GM12864 (cell line): ENCODE results near the gene EFHC1.

ENCODE experiments used
- DNase-seq: peaks from one replicate; pipeline ENCODE4 v3.0.0-alpha.2; 2011; ENCODE audit warnings: low read depth
- H3K4me3 ChIP-seq: 2 replicates; pipeline ENCODE4 v1.5.1; 2011; ENCODE audit warnings: mild to moderate bottlenecking, low read depth, low read length, control low read depth
- TF ChIP-seq, protein P1 (sequence below): IDR thresholded peaks from 2 replicates; pipeline ENCODE4 v1.5.1; 2011; ENCODE audit warnings: low read depth, mild to moderate bottlenecking, moderate library complexity, low read length, control low read depth, inconsistent platforms; ENCODE audit errors: missing control alignments

The EFHC1 gene

DNA sequence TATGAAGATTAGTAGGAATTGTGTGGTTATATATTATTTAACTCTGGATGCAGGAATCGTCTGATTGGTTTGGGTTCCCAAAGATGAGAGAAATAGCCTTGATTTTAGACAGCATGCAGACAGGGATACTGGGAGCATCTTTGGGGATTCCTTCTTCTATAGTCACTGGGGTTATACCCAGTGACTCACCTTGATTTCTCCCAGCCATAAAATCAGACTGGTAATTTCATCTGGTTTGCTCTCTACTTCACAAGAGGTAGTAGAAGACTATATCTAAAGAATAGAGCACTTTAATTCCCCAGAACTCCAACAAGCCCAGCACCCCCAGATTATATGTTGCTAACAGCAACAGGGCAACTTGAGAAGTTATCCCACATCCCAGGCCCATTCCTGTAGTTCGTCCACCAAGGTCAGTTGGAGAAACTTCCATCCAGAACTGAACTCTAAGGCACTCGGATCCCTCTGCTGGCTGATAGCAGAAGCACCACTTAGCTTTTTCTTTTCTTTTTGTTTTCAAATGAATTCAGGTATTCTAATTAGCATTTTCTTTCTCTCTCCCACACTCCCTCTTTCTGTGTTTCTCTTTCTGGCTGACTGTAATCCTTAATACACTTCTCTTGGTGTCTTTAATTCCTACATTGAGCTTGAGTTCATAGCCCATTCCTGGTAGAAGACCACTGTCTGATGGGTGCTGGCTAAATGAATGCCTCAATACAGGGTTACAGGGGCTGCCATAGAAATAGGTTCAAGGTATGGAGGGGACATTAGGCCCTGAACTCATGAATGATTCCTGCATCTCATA, 20.4 kb upstream of the EFHC1 start:
- no peak overlapping the region for H3K4me3 ChIP-seq
- DNase-seq = no peak
- TF ChIP-seq, protein P1, sequence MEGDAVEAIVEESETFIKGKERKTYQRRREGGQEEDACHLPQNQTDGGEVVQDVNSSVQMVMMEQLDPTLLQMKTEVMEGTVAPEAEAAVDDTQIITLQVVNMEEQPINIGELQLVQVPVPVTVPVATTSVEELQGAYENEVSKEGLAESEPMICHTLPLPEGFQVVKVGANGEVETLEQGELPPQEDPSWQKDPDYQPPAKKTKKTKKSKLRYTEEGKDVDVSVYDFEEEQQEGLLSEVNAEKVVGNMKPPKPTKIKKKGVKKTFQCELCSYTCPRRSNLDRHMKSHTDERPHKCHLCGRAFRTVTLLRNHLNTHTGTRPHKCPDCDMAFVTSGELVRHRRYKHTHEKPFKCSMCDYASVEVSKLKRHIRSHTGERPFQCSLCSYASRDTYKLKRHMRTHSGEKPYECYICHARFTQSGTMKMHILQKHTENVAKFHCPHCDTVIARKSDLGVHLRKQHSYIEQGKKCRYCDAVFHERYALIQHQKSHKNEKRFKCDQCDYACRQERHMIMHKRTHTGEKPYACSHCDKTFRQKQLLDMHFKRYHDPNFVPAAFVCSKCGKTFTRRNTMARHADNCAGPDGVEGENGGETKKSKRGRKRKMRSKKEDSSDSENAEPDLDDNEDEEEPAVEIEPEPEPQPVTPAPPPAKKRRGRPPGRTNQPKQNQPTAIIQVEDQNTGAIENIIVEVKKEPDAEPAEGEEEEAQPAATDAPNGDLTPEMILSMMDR = peak; percentile 89

DNA sequence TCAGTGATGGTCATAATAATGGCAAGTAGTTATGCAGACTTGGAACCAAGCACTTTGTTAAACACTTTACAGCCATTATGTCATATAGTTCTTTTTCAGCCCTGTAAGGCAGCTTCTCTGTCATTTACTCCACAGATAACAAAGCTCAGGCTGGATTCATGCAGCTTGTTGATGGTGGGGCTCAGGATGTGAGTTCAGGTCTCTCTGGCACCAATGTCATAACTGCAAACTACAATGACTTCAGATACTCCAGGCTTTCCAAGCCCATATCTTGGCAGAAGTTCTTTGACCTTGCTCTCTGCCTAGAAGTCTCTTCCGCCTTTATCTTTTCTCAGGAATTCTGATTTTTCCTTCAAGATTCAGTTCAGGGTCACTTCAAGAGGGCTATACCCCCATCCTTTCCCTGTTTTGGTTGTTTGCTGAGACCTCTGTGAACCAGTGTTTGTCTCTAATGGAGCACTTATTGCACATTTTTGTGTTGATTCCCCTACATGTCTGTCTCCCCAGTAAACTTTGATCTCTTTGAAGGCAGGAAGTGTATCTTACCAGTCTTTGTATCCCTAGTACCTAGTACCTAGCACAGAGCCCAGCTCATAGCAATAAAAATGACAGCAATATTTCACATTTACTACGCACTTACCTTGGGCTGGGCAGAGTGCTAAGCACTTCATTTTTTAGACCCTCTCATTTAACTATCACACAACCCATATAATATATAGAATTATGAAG, 19.7 kb upstream of the EFHC1 start:
- TF ChIP-seq, protein P1 = no peak
- H3K4me3 ChIP-seq = no peak overlapping the region
- DNase-seq = no peak

DNA sequence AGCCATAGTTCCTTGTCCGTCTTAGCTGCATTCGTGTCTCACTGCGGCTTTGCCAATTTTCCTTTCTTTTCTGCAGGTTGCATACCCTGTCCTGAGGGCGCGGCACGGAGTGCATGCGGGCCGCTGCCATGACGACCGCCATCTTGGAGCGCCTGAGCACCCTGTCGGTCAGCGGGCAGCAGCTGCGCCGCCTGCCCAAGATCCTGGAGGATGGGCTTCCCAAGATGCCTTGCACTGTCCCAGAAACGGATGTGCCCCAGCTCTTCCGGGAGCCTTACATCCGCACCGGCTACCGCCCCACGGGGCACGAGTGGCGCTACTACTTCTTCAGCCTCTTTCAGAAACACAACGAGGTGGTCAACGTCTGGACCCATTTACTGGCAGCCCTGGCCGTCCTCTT, 17.1 kb upstream of the EFHC1 start:
- DNase-seq = no peak
- TF ChIP-seq, protein P1 = no peak
- H3K4me3 ChIP-seq = no peak overlapping the region

DNA sequence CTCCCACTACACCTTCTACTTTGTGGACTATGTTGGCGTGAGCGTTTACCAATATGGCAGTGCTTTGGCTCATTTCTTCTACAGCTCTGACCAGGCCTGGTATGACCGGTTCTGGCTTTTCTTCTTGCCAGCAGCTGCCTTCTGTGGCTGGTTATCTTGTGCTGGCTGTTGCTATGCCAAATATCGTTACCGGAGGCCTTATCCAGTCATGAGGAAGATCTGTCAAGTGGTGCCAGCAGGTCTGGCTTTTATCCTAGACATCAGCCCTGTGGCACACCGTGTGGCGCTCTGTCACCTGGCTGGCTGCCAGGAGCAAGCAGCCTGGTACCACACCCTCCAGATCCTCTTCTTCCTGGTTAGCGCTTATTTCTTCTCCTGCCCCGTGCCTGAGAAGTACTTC, 16.5 kb upstream of the EFHC1 start:
- DNase-seq = no peak
- H3K4me3 ChIP-seq = no peak overlapping the region
- TF ChIP-seq, protein P1 = no peak

DNA sequence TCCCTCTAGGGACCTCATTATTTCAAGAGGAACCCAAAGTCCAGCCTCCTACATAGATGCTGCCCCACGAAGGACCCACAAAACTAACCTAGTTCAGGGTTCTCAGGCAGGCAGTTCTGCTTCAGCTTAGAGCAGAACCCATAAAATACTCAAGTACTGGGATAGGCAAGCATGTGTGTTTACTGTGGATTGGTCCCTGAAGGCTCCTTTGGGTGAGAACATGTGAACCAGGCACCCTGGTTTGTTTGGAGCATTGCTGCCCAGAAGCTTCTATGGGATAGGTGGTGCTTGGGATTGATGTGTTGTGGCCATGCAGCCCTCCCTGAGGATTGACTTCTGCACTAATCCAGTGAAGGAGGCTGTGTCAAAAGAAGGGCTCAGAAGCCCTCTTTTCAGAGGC, 14.9 kb upstream of the EFHC1 start:
- no peak overlapping the region for H3K4me3 ChIP-seq
- TF ChIP-seq, protein P1 = no peak
- DNase-seq = no peak

DNA sequence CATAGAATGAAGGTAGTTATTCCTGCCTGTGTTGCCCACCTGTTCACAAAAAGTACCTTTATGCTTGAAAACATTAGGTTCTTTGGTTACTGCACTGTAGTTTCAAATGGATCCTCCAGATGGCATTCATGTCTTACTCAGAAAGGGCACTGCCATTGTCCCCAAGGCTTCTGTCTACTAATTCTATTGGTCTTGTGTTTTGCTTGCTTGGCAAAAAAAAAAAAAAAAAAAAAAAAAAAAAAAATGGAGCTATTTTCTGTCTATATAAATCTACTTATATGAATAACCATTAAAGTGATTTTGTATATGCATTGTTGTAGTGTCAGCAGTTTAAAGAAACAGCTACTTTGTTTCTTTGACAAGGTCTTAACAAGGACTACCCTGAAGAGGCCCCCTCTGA, 12.7 kb upstream of the EFHC1 start:
- H3K4me3 ChIP-seq = no peak overlapping the region
- DNase-seq = no peak
- TF ChIP-seq, protein P1 = peak; percentile 61

DNA sequence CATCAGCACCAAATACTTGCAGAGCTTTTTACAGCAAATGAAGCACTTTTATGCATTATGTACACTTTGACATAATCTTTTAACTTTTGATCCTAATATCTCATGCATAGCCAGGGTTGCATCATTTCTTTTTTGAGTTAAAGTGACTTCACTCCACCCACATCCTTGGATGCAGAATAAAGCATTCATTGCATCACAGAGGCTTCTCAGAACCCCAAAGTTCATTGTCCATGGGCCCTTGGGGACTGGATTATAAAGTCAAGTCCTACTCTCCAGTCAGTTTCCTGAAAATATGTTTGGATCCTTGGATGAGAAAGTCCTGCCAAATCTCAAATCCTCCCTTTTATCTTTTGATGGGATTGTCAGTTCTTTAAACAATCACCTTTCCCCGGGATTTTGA, 10.6 kb upstream of the EFHC1 start:
- TF ChIP-seq, protein P1 = no peak
- no peak overlapping the region for H3K4me3 ChIP-seq
- DNase-seq = no peak
